Activated T-helper 2 cell treated with anti-CD3 and anti-CD28 coated beads, Interferon-gamma antibody, Interleukin-2, Interleukin-4, amounts not matched to agents 10 μg/mL and 5 μg/mL and 100 μg/mL, durations not matched to agents 14 hours and 24 hours and 36 hours (primary cell): ENCODE measurements around the gene SLC31A2. TPM values are rescaled to one million over a fixed set of nuclear protein-coding genes. Genes with fewer than 3 reads are reported as not detected.

Experiments
- DNase-seq: peaks from one replicate; pipeline ENCODE4 v3.0.0; 2021; ENCODE audit warnings: low spot score
- H3K27ac Mint-ChIP-seq: one replicate; pipeline ENCODE4 v1.8.0; 2021; ENCODE audit warnings: mixed read lengths
- H3K27me3 Mint-ChIP-seq: one replicate; pipeline ENCODE4 v1.8.0; 2021; ENCODE audit warnings: low read depth, mixed read lengths
- H3K36me3 Mint-ChIP-seq: one replicate; pipeline ENCODE4 v1.8.0; 2021; ENCODE audit warnings: low read depth, mixed read lengths
- H3K4me1 Mint-ChIP-seq: one replicate; pipeline ENCODE4 v1.8.0; 2021; ENCODE audit warnings: low read depth, mixed read lengths
- H3K4me3 Mint-ChIP-seq: one replicate; pipeline ENCODE4 v1.8.0; 2021; ENCODE audit warnings: low read depth, mild to moderate bottlenecking, moderate library complexity, mixed read lengths
- H3K9me3 Mint-ChIP-seq: one replicate; pipeline ENCODE4 v1.8.0; 2021; ENCODE audit warnings: mixed read lengths
- intact Hi-C: fragments of 100-400 bp; cut with micrococcal nuclease; formaldehyde crosslinking; loops from one replicate; pipeline ENCODE4 v1.15.1; 2023
- total RNA-seq: library from RNA; stranded (reverse); gene quantifications from 2 replicates; pipeline ENCODE4 v1.2.3, GENCODE V29; 2022

SLC31A2 gene
- total RNA-seq, 1 donor from 2014 or later = 4.7 TPM

GRCh38 chr9:113181165-113181564 lies 30.4 kb downstream of the SLC31A2 start:
- no peaks in the 10 kb centered on the region for H3K27me3 Mint-ChIP-seq
- H3K4me3 Mint-ChIP-seq = no peak overlapping the region
- intact Hi-C loops = no loop called here
- no peaks in the 10 kb centered on the region for H3K4me1 Mint-ChIP-seq
- H3K36me3 Mint-ChIP-seq = peaks cover 94% of the 10 kb centered on the region
- H3K9me3 Mint-ChIP-seq = no peaks in the 10 kb centered on the region
- H3K27ac Mint-ChIP-seq = no peak overlapping the region
- DNase-seq = no peak

DNA sequence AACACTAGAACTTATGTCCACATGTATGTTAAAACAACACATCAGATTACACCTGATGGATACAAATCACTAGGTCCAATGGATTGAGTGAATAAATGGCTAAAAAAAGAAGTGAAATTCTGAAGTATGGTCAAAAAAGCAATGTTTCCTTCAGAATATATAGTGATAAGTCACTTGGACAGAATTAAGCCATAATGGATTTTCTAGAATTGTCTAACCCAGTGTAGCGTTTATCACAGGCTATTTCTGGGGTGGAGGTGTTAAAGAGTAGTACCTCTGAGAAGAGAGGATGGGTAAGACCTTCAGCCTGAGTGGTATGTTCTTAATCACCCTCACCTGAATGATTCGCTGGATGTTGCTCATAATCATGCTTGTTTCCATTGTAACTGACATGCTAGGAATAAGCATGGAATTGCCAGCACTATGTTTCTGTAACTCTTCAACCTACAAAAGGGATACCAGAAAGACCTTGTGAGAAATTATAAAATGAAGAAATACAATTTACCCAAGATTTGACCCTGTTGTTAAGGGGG lies 33.2 kb downstream of the SLC31A2 start:
- H3K4me1 Mint-ChIP-seq = peaks cover 4% of the 10 kb centered on the region

GRCh38 chr9:113184539-113184938 lies 33.7 kb downstream of the SLC31A2 start:
- H3K4me1 Mint-ChIP-seq = peaks cover 4% of the 10 kb centered on the region
- no peak for DNase-seq
- H3K4me3 Mint-ChIP-seq = no peak overlapping the region
- no peaks in the 10 kb centered on the region for H3K27me3 Mint-ChIP-seq
- H3K9me3 Mint-ChIP-seq = no peaks in the 10 kb centered on the region
- intact Hi-C loops = no loop called here
- H3K27ac Mint-ChIP-seq = no peak overlapping the region
- H3K36me3 Mint-ChIP-seq = peaks cover 89% of the 10 kb centered on the region

More for the DNA sequence above, 33.2 kb downstream of the SLC31A2 start:
- H3K36me3 Mint-ChIP-seq = peaks cover 92% of the 10 kb centered on the region
- H3K9me3 Mint-ChIP-seq = no peaks in the 10 kb centered on the region
- no peaks in the 10 kb centered on the region for H3K27me3 Mint-ChIP-seq
- no peak overlapping the region for H3K27ac Mint-ChIP-seq
- no peak for DNase-seq
- intact Hi-C loops = no loop called here
- H3K4me3 Mint-ChIP-seq = no peak overlapping the region

DNA sequence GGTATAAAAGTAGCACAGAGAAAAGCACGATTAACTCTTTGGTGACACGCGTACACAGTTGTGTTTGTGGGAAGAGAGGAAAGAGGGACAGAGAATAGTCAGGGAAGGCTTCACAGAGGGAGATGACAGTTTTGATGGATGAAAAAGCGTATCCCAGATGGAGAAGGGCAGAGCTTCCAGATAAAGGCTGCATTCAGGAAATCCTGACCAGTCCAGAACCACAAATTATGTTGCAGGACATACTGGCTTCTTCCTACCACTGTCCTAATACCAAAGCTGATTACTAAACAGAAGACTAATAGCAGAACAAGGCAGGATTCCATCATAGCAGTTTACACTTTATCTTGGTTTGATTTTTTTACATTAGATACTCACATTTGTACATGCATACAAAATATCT lies 34.5 kb downstream of the SLC31A2 start:
- H3K27ac Mint-ChIP-seq = no peak overlapping the region
- H3K4me1 Mint-ChIP-seq = peaks cover 4% of the 10 kb centered on the region
- no peaks in the 10 kb centered on the region for H3K9me3 Mint-ChIP-seq
- peaks cover 90% of the 10 kb centered on the region for H3K36me3 Mint-ChIP-seq
- DNase-seq = no peak
- no peak overlapping the region for H3K4me3 Mint-ChIP-seq
- intact Hi-C loops = no loop called here
- H3K27me3 Mint-ChIP-seq = no peaks in the 10 kb centered on the region

- no peak for DNase-seq
- Mint-ChIP-seq H3K4me3 (no peak overlapping the region), H3K36me3 (peaks cover 86% of the 10 kb centered on the region), H3K4me1 (peaks cover 4% of the 10 kb centered on the region), H3K27ac (no peak overlapping the region), H3K9me3 (no peaks in the 10 kb centered on the region), H3K27me3 (no peaks in the 10 kb centered on the region)
- intact Hi-C loops = no loop called here
These were observed 35.4 kb downstream of the SLC31A2 start for GRCh38 chr9:113186137-113186755.

- Mint-ChIP-seq H3K36me3 (peaks cover 79% of the 10 kb centered on the region), H3K27me3 (no peaks in the 10 kb centered on the region), H3K4me1 (peaks cover 4% of the 10 kb centered on the region), H3K4me3 (no peak overlapping the region), H3K27ac (no peak overlapping the region), H3K9me3 (no peaks in the 10 kb centered on the region)
- no peak for DNase-seq
- intact Hi-C loops = no loop called here
These were observed 37.3 kb downstream of the SLC31A2 start for GRCh38 chr9:113187929-113188595.

DNA sequence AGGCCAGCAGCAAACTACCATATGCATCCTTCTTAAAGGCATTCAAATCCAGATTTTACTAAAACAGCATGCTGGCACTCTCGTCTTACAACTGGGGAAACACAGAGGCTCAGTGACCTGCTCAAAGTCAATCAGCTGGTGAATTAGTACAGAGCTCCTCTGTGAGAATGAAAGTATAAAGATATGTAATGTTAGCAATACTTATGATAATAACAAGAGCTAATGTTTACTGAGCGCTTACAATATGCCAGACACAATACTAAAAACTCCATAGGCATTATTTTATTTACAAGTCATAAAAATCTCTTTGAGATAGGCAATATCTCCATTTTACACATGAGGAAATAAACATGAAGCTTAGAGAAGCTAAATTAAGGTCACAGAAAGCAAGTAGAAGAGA lies 41.6 kb downstream of the SLC31A2 start:
- peaks cover 62% of the 10 kb centered on the region for H3K36me3 Mint-ChIP-seq
- H3K27me3 Mint-ChIP-seq = no peaks in the 10 kb centered on the region
- H3K4me3 Mint-ChIP-seq = no peak overlapping the region
- peaks cover 4% of the 10 kb centered on the region for H3K4me1 Mint-ChIP-seq
- no peak overlapping the region for H3K27ac Mint-ChIP-seq
- no peaks in the 10 kb centered on the region for H3K9me3 Mint-ChIP-seq
- no peak for DNase-seq
- intact Hi-C loops = no loop called here

- H3K27me3 Mint-ChIP-seq = no peaks in the 10 kb centered on the region
- H3K36me3 Mint-ChIP-seq = peaks cover 76% of the 10 kb centered on the region
- intact Hi-C loops = no loop called here
- DNase-seq = no peak
- peaks cover 4% of the 10 kb centered on the region for H3K4me1 Mint-ChIP-seq
- H3K4me3 Mint-ChIP-seq = no peak overlapping the region
- no peaks in the 10 kb centered on the region for H3K9me3 Mint-ChIP-seq
- no peak overlapping the region for H3K27ac Mint-ChIP-seq
These were observed 49.0 kb downstream of the SLC31A2 start for GRCh38 chr9:113199683-113200329.

DNA sequence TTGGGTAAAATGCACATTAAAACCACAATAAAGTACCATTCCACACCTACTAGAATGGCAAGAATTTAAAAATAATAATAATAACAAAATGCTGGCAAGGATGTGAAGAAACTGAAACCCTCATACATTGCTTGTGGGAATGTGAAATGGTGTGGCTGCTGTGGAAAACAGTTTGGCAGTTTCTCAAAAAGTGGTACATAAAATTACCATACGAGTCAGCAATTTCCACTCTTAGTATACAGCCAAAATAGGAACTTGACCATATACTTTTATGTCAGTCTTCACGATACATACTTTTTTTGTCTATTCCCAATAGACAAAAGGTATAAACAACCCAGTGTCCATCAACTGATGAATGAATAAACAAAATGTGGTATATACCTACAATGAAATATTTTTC lies 54.6 kb downstream of the SLC31A2 start:
- Mint-ChIP-seq H3K9me3 (no peaks in the 10 kb centered on the region), H3K4me1 (peaks cover 2% of the 10 kb centered on the region), H3K4me3 (no peak overlapping the region), H3K27ac (no peak overlapping the region), H3K36me3 (peaks cover 66% of the 10 kb centered on the region), H3K27me3 (no peaks in the 10 kb centered on the region)
- DNase-seq = no peak
- intact Hi-C loops = no loop called here

DNA sequence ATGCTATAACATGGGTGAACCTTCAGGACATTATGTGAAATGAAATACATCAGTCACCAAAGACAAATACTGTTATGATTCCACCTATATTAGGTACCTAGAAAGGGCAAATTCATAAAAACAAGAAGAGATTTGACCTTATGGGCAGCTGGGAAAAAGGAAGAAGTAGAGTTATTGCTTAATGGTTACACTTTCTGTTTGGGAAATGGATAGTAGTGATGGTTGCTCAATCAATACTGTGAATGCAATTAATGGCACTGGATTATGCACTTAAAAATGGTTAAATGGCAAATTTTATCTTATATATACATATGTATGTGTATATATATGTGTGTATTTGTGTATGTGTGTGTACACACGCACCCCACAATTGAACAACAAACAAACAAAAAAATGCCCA lies 55.1 kb downstream of the SLC31A2 start:
- intact Hi-C loops = no loop called here
- no peak overlapping the region for H3K27ac Mint-ChIP-seq
- H3K9me3 Mint-ChIP-seq = no peaks in the 10 kb centered on the region
- peaks cover 70% of the 10 kb centered on the region for H3K36me3 Mint-ChIP-seq
- H3K27me3 Mint-ChIP-seq = no peaks in the 10 kb centered on the region
- no peak for DNase-seq
- H3K4me1 Mint-ChIP-seq = peaks cover 2% of the 10 kb centered on the region
- H3K4me3 Mint-ChIP-seq = no peak overlapping the region

DNA sequence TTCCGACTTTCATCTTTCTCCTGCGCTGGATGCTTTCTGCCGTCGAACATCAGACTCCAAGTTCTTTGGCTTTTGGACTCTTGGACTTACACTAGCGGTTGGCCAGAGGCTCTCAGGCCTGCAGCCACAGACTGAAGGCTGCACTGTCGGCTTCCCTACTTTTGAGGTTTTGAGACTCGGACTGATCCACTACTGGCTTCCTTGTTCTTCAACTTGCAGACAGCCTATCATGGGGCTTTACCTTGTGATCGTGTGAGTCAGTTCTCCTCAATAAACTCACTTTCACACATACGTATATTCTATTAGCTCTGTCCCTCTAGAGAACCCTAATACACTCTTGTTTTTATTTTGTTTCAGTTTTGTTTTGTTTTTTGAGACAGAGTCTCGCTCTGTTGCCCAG lies 60.0 kb downstream of the SLC31A2 start:
- peaks cover 5% of the 10 kb centered on the region for H3K4me1 Mint-ChIP-seq
- H3K27me3 Mint-ChIP-seq = no peaks in the 10 kb centered on the region
- no peaks in the 10 kb centered on the region for H3K9me3 Mint-ChIP-seq
- peaks cover 61% of the 10 kb centered on the region for H3K36me3 Mint-ChIP-seq
- no peak for DNase-seq
- H3K4me3 Mint-ChIP-seq = no peak overlapping the region
- no peak overlapping the region for H3K27ac Mint-ChIP-seq
- intact Hi-C loops = no loop called here
